UCSD-AML1 (cell line): ENCODE results near the gene SLC39A11.

Experiments
- DNase-seq: peaks from one replicate; lab custom pipeline; 2025; ENCODE audit not compliant: unreplicated experiment; lab: John Stamatoyannopoulos, UW

SLC39A11 gene

DNA sequence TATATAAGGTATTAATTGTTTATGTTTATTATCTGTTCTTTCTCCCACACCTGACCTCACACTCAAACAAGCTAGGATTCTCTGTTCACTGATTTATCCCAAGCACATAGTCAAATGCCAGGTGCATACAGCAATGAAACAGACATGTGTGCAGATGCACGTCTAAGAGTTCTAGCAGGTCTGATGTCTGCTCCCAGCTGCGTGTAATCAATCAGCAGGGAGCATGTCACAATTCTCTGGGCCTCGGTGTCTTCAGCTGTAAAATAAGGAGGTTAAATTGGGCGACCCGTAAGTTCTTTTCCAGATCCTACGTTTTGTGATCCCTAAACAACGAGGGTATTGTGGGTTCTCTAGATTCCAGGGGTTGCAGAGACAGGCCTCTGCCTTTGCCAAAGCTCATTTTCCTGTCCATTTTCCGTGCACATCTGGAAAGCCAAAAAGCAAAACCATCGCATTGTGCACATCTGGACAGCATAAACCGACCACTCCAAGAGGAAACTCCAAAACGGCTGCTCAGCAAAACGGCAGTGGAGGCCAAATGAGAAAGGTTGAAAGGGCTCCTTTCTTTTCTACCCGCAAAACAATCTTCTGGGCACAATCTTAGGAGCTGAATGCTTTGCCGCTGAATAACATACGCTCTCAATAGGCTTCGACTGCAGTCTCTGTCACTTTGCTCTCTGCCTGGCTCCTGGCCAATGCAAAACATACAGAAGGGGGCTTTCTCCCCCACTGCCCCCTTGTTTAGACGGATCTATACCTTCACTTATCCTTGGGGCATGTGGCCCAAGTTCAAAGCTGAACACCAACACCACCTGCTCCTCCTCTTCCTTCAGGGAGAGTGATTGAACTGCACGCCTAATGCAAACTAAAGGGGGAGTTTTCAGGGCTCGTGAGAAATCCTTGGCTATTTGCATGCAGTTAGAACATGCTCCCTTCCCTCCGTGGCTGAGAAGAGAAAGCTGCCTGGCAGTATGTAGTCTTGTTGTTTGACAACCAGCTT, 426.3 kb downstream of the SLC39A11 start:
- no peak for DNase-seq

DNA sequence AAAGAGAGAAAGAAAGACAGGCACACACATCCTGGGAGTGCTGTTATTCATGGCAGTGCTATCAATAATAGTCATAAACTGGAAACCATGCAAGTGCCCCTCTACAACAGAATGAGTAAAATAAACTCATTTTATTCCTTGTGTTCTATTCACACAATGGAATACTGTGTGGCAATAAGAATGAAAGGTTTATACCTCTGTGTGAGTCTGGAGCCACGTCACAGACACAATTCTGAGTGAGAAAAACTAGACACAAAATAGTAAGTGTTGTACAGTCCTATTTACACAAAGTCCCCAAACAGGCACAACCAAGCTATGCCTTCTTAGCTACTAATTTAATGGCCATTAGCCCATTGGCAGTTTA, 429.7 kb downstream of the SLC39A11 start:
- DNase-seq = no peak

DNA sequence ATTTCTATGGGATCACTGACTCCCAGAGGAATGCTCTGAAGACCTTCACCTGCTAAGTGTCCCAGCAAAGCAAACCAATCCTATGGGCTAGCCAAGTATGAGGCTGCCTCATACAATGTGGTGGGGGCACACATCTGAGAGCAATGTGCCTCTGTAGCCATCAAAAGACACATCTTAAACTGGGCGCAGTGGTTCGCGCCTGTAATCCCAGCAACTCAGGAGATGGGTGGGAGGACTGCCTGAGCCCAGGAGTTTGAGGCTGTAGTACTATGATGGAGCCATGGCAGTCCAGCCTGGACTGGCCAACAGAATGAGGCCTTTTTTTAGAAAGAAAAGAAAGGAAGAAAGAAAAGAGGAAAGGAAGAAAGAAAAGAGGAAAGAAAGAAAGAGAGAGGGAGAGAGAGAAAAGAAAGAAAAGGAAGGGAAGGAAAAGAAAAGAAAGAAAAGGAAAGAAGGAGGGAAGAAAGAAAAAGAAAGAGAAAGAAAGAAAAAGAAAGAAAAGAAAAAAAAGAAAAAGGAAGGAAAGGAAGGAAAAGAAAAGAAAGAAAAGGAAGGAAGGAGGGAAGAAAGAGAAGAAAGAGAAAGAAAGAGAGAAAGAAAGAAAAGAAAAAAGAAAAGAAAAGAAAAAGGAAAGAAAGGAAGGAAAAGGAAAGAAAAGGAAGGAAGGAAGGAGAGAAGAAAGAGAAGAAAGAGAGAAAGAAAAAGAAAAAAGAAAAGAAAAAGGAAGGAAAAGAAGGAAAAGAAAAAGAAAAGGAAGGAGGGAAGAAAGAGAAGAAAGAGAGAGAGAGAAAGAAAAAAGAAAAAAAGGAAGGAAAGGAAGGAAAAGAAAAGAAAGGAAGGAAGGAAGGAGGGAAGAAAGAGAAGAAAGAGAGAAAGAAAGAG, 430.3 kb downstream of the SLC39A11 start:
- no peak for DNase-seq

- DNase-seq = no peak
Measured at GRCh38 chr17:72661116-72661944, 431.2 kb downstream of the SLC39A11 start.

DNA sequence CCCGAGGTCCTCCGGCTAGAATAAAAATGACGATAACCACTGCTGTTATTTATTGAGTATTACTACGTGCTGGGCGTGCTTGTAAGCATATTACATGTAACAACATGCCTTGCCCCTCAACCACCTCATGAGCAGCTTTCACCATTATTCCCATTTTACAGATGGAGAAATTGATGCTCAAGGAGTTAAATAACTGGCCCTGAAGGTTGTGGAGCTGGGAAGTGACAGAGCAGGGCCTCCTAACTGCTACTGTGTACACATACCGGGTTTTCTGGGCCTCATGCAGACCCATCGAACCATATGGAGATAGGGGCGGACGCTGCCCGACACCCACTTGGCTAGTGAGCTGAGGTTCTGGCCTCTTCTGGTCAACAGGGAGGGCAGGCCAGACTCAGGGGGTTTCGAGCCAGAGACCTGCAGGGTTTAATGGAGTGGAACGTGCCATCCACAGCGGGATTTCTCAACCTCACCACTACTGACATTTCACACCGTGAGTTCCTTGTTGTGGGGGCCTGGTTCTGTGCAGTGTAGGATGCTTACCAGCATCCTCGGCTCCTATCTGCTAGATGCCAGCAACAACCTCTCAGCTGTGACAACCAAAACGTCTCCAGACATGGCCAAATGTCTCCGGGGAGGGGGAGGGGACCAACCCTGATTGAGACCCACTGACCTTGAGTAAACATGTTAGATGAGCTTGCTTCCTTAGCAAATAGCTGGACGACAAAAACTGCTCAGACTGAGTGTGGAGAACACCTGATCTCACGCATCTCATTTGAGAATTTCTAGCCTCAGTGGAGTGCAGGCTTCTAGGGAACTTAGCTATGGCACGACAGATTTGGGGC, 432.0 kb downstream of the SLC39A11 start:
- DNase-seq = no peak

DNA sequence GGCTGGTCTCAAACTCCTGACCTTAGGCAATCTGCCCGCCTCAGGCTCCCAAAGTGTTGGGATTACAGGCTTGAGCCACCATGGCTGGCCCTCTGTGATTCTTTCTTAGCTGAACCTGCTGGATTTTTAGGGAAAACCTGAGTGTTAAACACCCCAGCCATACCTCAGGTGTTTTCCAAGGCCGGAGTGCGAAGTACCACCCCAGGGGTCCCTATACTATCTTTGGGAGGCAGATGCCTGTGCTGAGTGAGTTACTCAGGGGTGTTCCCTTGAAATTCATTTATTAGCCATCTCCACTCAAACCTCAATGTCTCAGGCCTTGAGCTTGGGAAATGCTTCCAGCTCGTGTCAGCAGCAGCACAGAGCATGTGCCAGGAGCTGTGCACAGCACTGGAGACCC, 432.7 kb downstream of the SLC39A11 start:
- DNase-seq = no peak

- DNase-seq = no peak
Measured at GRCh38 chr17:72658675-72659074, 433.8 kb downstream of the SLC39A11 start.

DNA sequence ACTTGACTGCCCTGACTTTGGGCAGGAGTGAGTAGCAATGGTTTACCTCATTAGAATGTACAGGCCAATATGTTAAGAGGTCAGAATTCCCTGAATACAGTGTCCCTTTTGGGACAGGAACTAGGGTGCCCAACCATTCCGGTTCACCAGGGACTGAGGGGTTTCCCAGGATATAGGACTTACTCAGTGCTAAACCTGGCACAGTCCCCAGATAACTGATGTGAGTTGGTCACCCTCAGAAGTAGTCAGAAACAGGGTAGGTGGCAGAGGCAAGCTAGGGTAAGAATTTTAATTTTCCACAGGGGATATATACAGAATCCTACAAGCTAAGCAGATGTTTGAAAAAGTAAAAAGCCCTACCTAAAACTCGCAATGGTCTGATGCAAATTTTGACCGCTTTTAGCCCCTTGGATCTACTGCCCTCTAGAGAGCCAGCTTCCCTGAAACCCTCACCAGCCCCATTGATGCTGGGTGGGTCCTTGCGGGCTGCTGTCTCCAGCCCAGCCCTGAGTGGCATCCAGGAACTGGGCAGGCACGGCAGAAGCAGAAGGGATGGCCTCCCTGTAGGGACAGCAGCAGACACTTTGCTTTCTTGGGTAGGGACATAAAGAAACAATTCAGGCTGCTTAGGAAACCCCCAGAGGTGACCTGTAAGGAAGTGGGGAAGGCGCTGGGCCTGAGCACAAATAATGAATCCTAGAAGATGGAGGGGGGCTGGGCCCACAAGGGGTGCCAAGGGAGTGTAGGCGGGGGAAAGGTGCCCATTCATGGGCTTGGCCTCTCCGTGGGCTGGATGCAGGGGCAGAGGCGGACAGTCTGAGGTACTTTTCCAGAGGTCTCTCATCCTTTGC, 434.8 kb downstream of the SLC39A11 start:
- DNase-seq = no peak

- no peak for DNase-seq
Measured at GRCh38 chr17:72656130-72656763, 436.2 kb downstream of the SLC39A11 start.

- DNase-seq = no peak
Measured at GRCh38 chr17:72654706-72655105, 437.8 kb downstream of the SLC39A11 start.

- no peak for DNase-seq
Measured at GRCh38 chr17:72651988-72652387, 440.5 kb downstream of the SLC39A11 start.

DNA sequence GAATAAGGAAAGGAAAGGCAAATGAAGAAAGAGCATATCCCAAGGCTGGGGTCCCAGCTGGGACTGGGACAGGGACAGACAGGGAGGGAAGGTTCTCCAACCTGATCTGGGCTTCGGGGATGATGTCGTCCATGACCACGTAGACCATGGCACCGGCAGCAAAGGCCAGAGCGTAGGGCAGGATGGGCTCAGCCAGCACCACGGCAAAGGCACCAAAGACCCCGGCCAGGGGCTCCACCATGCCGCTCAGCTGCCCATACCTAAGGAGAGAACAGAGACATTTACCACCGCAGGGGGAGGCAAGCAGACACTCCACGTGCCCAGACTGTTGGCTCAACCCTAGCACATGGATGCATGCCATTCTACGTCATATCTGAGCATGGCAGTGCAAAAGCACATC, 443.8 kb downstream of the SLC39A11 start:
- no peak for DNase-seq

DNA sequence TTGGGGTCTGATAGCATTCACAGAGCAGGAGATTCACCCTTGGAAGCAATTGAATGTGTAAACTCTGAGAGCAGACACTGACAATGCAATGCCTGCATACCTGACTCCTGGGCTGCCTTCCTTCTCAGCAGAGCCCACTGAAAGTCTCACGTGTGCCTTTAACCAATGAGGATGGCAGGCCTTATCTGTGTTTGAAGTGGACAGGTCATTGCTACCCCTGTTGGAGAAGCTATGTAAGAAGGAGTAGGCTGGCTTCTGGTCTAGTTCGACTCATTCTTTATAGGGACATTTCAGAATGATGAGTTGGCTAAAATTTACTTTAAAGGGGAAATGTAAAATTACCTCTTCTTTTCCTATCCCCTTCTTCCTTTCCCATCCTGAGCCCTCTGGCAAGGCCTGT, 446.3 kb downstream of the SLC39A11 start:
- DNase-seq = no peak

GRCh38 chr17:72644492-72644891, 448.0 kb downstream of the SLC39A11 start:
- DNase-seq = no peak

DNA sequence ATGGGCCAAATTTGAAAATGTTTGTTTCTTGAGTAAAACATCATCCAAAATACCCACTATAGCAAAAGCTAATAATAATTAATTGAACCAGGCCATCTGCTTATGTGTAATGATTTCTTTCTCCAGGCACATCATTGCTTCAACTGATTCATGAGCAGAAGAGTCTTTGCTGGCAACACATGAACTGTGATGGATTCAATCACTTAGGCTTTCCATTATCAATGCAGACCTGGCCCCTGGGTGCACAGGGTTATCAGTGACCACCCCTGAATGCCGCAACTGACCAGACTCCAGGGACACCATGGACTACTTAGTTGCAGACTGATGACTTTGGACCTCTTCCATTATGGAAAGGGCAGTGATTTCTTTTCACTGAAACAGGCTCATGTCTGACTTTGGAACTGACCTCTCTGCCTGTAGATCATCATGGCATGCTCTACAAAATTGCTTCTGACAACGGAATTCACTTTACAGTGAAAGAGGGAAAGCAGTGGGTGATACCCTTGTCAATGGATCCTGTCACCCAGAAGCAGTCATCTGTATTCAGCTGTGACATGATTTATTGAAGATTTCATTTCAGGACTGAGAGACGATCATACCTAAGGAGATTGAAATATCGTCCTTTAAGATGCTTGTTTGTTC, 448.8 kb downstream of the SLC39A11 start:
- DNase-seq = no peak

DNA sequence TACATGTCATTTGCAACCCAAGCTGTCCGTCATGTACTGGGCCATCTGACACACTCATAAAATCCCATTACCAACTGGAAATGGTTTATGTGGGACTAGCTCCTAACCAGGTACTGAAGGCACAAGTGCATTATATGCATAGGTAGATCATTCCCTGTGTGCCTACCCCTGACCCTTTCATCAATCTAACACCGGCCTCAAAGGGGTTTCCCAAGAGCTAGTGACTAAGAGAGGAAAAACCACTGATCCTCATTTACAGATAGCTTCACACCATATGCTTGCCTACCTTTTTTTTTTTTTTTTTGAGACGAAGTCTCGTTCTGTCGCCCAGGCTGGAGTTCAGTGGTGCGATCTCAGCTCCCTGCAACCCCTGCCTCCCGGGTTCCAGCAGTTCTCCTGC, 449.8 kb downstream of the SLC39A11 start:
- DNase-seq = no peak

DNA sequence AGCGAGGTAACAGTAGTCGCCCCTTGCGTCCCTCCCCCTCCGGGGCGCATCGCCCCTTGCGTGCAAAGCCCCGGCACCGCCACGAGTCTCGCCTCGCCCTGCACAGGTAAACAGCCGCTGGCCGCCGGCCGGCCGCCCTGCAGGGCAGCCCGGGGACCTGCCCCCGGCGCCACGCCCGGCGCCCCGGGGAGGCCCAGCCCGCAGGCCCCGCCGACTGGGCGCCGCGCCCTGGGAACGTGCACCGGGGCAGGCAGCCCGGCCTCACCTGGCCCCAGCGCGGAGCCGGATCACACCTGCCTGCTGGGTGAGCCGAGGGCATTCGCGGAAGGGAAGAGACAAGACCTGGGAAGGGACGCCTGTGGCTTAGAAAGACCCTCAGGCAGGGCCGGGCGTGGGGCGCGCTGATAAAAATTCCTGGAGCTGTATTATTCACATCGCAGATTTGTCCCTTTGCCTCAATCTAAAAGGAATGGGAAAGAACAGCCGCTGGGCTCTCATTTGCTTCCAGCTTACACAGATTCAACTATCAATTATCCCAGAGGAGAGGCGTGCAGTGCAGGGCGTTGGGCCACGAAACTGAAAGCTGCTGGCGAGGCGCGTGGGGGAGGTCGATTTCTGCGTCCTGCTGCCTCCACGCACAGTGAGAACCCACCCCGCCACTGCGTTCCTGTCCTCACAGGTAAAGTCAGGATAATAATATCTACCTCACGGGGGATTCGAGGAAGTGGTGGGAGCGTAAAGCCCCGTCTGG, 451.9 kb downstream of the SLC39A11 start:
- no peak for DNase-seq

DNA sequence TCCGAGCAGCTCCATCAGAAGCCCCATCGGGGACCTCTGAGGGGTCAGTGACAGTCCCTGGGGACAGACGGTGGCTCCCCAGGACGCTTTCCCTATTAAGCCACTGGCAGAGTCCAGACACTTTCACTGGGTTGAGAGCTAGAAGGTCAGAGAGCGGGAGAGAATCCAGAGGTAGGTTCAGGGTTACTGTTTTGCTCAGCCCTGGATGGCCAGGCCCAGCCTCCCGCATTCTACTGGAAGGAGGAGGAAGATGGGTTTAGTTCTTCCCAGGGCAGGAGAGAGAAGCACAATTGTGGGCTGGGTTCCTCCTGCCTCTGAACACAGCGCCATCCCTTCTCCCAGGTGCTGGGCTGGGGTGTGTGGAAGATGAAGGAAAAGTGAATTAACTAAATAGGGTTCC, 452.8 kb downstream of the SLC39A11 start:
- no peak for DNase-seq
